ENCODE measurements around the gene FHOD1.

FHOD1 gene

GRCh38 chr16:67202956-67203493 is 44.3 kb downstream of the FHOD1 start:
- Histone ChIP-seq H3K27me3 (ENCODE audit: insufficient read depth, poor library complexity, severe bottlenecking) (no peaks in the 10 kb centered on the region), H3K36me3 (ENCODE audit: low read depth) (peaks cover 37% of the 10 kb centered on the region), H3K4me1 (ENCODE audit: insufficient read depth, poor library complexity, severe bottlenecking) (peaks cover 23% of the 10 kb centered on the region), H3K9me3 (ENCODE audit: severe bottlenecking) (no peaks in the 10 kb centered on the region), H3K27ac (ENCODE audit: poor library complexity, severe bottlenecking) (no peak overlapping the region), H3K4me3 (ENCODE audit: severe bottlenecking) (no peak overlapping the region)
- ATAC-seq (ENCODE audit: low read depth) (no peak), DNase-seq (ENCODE audit: low spot score) (peak; percentile 52)
- no peak for TF ChIP-seq CTCF (IDR thresholded peaks at IDR 0.05; ENCODE audit: poor library complexity, severe bottlenecking)

- Histone ChIP-seq H3K4me1 (ENCODE audit: insufficient read depth, poor library complexity, severe bottlenecking) (peaks cover 17% of the 10 kb centered on the region), H3K27ac (ENCODE audit: poor library complexity, severe bottlenecking) (no peak overlapping the region), H3K9me3 (ENCODE audit: severe bottlenecking) (no peaks in the 10 kb centered on the region), H3K4me3 (ENCODE audit: severe bottlenecking) (no peak overlapping the region), H3K27me3 (ENCODE audit: insufficient read depth, poor library complexity, severe bottlenecking) (no peaks in the 10 kb centered on the region), H3K36me3 (ENCODE audit: low read depth) (peaks cover 43% of the 10 kb centered on the region)
- DNase-seq (ENCODE audit: low spot score) (peak; percentile 49), ATAC-seq (ENCODE audit: low read depth) (no peak)
- TF ChIP-seq CTCF (IDR thresholded peaks at IDR 0.05; ENCODE audit: poor library complexity, severe bottlenecking) = no peak
Measured at GRCh38 chr16:67202426-67202825, 44.9 kb downstream of the FHOD1 start.

GRCh38 chr16:67201411-67202345 is 45.6 kb downstream of the FHOD1 start:
- no peak overlapping the region for H3K27ac ChIP-seq (ENCODE audit: poor library complexity, severe bottlenecking)
- H3K4me1 ChIP-seq (ENCODE audit: insufficient read depth, poor library complexity, severe bottlenecking) = peaks cover 9% of the 10 kb centered on the region
- peaks cover 51% of the 10 kb centered on the region for H3K36me3 ChIP-seq (ENCODE audit: low read depth)
- H3K4me3 ChIP-seq (ENCODE audit: severe bottlenecking) = no peak overlapping the region
- no peak for TF ChIP-seq CTCF (IDR thresholded peaks at IDR 0.05; ENCODE audit: poor library complexity, severe bottlenecking)
- DNase-seq (ENCODE audit: low spot score) = peak; percentile 63
- H3K27me3 ChIP-seq (ENCODE audit: insufficient read depth, poor library complexity, severe bottlenecking) = no peaks in the 10 kb centered on the region
- ATAC-seq (ENCODE audit: low read depth) = no peak
- H3K9me3 ChIP-seq (ENCODE audit: severe bottlenecking) = no peaks in the 10 kb centered on the region

- H3K27me3 ChIP-seq (ENCODE audit: insufficient read depth, poor library complexity, severe bottlenecking) = no peaks in the 10 kb centered on the region
- H3K36me3 ChIP-seq (ENCODE audit: low read depth) = peaks cover 62% of the 10 kb centered on the region
- peak overlapping the region; percentile 48 for H3K4me3 ChIP-seq (ENCODE audit: severe bottlenecking)
- peak overlapping the region; percentile 78 for H3K27ac ChIP-seq (ENCODE audit: poor library complexity, severe bottlenecking)
- peaks cover 6% of the 10 kb centered on the region for H3K4me1 ChIP-seq (ENCODE audit: insufficient read depth, poor library complexity, severe bottlenecking)
- ATAC-seq (ENCODE audit: low read depth) (no peak), DNase-seq (ENCODE audit: low spot score) (peak; percentile 61)
- no peak for TF ChIP-seq CTCF (IDR thresholded peaks at IDR 0.05; ENCODE audit: poor library complexity, severe bottlenecking)
- H3K9me3 ChIP-seq (ENCODE audit: severe bottlenecking) = no peaks in the 10 kb centered on the region
Measured at GRCh38 chr16:67200491-67200890, 46.8 kb downstream of the FHOD1 start.
